Right kidney (tissue), 1 donor: ENCODE data around the gene SRGAP2.
"Not testable (repeated sequence)": the region's sequence is repeated elsewhere in the genome, so short reads cannot be mapped to it uniquely, and the experiment has no call there.

ENCODE experiments used
- DNase-seq: peaks from one replicate; pipeline ENCODE4 v3.0.0-alpha.2; 2016

The SRGAP2 gene

DNA sequence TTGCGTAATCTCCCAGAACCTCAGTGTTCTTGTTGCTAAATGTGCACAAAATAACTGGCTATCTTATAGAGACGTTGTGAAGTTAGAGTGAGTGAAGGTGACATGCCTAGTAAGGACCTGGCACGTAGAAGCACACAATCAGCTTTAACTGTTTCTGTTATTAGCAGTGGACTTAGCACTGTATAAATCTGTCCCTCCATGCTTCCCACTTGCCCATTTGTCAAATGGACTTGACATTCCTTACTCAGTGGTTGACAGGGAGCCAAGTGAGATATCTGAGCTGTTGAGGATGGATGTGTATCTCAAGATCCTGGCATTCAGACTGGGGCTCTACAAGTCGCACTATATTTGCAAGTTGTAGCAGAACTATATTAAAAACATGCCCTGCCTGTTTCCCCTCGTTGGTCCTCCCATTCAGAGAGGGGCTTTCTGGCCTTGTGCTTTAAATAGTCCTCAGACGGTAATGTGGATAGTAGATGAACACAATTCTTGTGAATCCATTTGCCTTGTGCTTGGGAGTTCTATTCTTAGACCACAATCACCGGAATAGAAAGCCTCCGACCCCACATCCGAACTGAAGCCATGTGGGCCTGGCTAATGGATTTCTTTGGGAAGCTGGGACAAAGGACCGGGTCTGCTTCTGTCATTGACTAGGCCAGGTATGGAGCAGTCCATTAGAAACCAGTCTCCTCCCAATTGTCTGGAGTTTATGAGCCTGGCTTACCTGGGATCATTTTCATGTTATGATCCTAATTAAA is 43.0 kb downstream of the SRGAP2 start:
- DNase-seq, result not testable (repeated sequence)

GRCh38 chr1:206250953-206251681 is 47.8 kb downstream of the SRGAP2 start:
- DNase-seq, result not testable (repeated sequence)

DNA sequence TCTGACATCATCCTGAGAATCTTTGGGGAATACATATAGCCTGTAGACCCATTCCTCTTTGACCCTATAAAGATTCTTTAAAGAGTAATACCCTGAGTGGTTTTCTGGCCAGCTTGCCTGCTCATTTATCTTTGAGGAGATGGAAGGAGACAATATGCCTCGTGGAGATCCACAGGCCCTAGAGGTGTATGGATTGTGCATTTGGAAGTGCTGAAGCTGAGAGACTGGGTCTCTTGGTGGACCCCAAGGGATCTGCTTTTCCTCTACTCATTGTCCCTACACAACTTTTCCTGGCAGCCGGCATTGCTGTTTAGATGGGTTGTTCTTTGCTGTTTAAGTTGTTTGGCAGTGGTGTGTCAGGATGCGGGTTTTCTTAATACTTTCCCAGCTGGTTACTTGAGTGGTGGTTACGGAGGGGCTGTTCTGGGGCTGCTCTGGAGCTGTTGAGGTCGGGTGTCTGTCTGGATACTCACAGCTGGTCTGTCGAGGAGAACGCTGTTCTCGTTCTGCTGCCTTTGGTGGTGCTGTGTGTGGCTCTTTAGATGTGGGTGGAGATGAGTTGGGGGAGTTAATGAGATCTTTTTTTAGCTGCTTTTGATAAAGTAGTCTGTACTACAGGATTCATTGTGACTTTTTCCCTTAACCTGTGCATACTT is 49.5 kb downstream of the SRGAP2 start:
- DNase-seq, result not testable (repeated sequence)
